D721Med (cell line): ENCODE measurements around the gene DOCK4.

ENCODE experiments used
- DNase-seq: peaks from one replicate; pipeline ENCODE4 v3.0.0; 2011; ENCODE audit warnings: low spot score; ENCODE audit not compliant: insufficient read length
- FAIRE-seq: peaks from 2 replicates; lab custom pipeline; 2011; peaks lifted over from hg19 to GRCh38; lab: Jason Lieb, UNC
- CTCF ChIP-seq: IDR thresholded peaks from 2 replicates; pipeline ENCODE4 v1.5.1; 2012; ENCODE audit warnings: mild to moderate bottlenecking, control low read depth; ENCODE audit not compliant: insufficient read depth; ENCODE audit errors: missing control alignments

Gene DOCK4

GRCh38 chr7:112189691-112190090 lies 16.5 kb downstream of the DOCK4 start:
- FAIRE-seq = no peak
- TF ChIP-seq CTCF = no peak
- no peak for DNase-seq

GRCh38 chr7:112188257-112188656 lies 17.9 kb downstream of the DOCK4 start:
- FAIRE-seq (peak; percentile 53), DNase-seq (no peak)
- TF ChIP-seq CTCF = no peak

- FAIRE-seq (no peak), DNase-seq (no peak)
- TF ChIP-seq CTCF = no peak
Observed at GRCh38 chr7:112186300-112186699, 19.9 kb downstream of the DOCK4 start.

- DNase-seq (no peak), FAIRE-seq (no peak)
- TF ChIP-seq CTCF = no peak
Observed at GRCh38 chr7:112185005-112185834, 21.0 kb downstream of the DOCK4 start.

- FAIRE-seq = no peak
- TF ChIP-seq CTCF = no peak
- DNase-seq = no peak
Observed at GRCh38 chr7:112184455-112184854, 21.7 kb downstream of the DOCK4 start.

GRCh38 chr7:112183266-112183665 lies 22.9 kb downstream of the DOCK4 start:
- no peak for DNase-seq
- TF ChIP-seq CTCF = no peak
- no peak for FAIRE-seq

- DNase-seq (no peak), FAIRE-seq (no peak)
- no peak for TF ChIP-seq CTCF
Observed at GRCh38 chr7:112182749-112183148, 23.4 kb downstream of the DOCK4 start.
